ENCODE results near the gene VIM. TPM values are rescaled to one million over a fixed set of nuclear protein-coding genes. Genes with fewer than 3 reads are reported as not detected.

VIM gene
- total and polyA plus RNA-seq, 10 of the 15 experiments (the other 5 are each of a cell fraction or from before 2014, with no cell fraction given): 44.2 to 287 (median 188) TPM

GRCh38 chr10:17232276-17232960 is 4.4 kb downstream of the VIM start (continued):
- TF ChIP-seq ZNF687 (IDR thresholded peaks at IDR 0.05) (no peak), ATF2 (IDR thresholded peaks at IDR 0.05; ENCODE audit: low read length) (peak; percentile 60; the same call in 1 of the 2 replicates), ETV6 (conservative IDR thresholded peaks at IDR 0.05 in 1 of 2, IDR thresholded peaks at IDR 0.05 in 1 of 2; ENCODE audit: borderline replicate concordance in 1 of 2, low read depth in 1 of 2) (peak in 1 of 2 experiments; percentile 57; a peak in 1 of 4 replicates), TBL1XR1 (IDR thresholded peaks at IDR 0.05; ENCODE audit: low read depth, low read length) (no peak), MEF2A (IDR thresholded peaks at IDR 0.05; ENCODE audit: insufficient read depth, low read depth, low read length) (0 out of 2 replicates have a peak, but pooled peaks have one; percentile 20), ASH2L (IDR thresholded peaks at IDR 0.05; ENCODE audit: borderline replicate concordance, low read depth) (no peak), YBX1 (IDR thresholded peaks at IDR 0.05) (no peak), MYC (IDR thresholded peaks at IDR 0.05; ENCODE audit: insufficient read depth, insufficient read length, insufficient replicate concordance, low read length, severe bottlenecking) (no peak), CHD4 (IDR thresholded peaks at IDR 0.05) (no peak), KDM1A (IDR thresholded peaks at IDR 0.05; ENCODE audit: borderline replicate concordance) (no peak), ZBED1 (IDR thresholded peaks at IDR 0.05; ENCODE audit: borderline replicate concordance) (no peak), FOS (IDR thresholded peaks at IDR 0.05; ENCODE audit: borderline replicate concordance, extremely low read depth, insufficient read length) (no peak), FOXM1 (IDR thresholded peaks at IDR 0.05; ENCODE audit: low read depth, low read length) (peak; percentile 66; the same call in 1 of the 2 replicates), HDAC2 (IDR thresholded peaks at IDR 0.05) (no peak), RB1 (IDR thresholded peaks at IDR 0.05; ENCODE audit: borderline replicate concordance) (no peak), EED (IDR thresholded peaks at IDR 0.05; ENCODE audit: low read depth) (peak; percentile 27; the same call in 1 of the 2 replicates), SIN3A (IDR thresholded peaks at IDR 0.05; ENCODE audit: low read depth, low read length) (no peak), PML (IDR thresholded peaks at IDR 0.05; ENCODE audit: low read length) (no peak), USF2 (IDR thresholded peaks at IDR 0.05; ENCODE audit: borderline replicate concordance, low read depth, low read length) (no peak), SMAD5 (IDR thresholded peaks at IDR 0.05; ENCODE audit: low read depth) (no peak), MXI1 (IDR thresholded peaks at IDR 0.05; ENCODE audit: low read depth, low read length) (no peak), SREBF2 (IDR thresholded peaks at IDR 0.05; ENCODE audit: low read length) (no peak), NBN (IDR thresholded peaks at IDR 0.05) (no peak), BCL11A (IDR thresholded peaks at IDR 0.05; ENCODE audit: low read depth, low read length) (peak; percentile 60; the same call in 1 of the 2 replicates), POLR2AphosphoS2 (IDR thresholded peaks at IDR 0.05; ENCODE audit: low read depth, low read length) (no peak), RUNX3 (IDR thresholded peaks at IDR 0.05; ENCODE audit: low read length) (peak; percentile 52; the same call in 1 of the 2 replicates)
